ENCODE results near the gene CAPN5.

CAPN5 gene

DNA sequence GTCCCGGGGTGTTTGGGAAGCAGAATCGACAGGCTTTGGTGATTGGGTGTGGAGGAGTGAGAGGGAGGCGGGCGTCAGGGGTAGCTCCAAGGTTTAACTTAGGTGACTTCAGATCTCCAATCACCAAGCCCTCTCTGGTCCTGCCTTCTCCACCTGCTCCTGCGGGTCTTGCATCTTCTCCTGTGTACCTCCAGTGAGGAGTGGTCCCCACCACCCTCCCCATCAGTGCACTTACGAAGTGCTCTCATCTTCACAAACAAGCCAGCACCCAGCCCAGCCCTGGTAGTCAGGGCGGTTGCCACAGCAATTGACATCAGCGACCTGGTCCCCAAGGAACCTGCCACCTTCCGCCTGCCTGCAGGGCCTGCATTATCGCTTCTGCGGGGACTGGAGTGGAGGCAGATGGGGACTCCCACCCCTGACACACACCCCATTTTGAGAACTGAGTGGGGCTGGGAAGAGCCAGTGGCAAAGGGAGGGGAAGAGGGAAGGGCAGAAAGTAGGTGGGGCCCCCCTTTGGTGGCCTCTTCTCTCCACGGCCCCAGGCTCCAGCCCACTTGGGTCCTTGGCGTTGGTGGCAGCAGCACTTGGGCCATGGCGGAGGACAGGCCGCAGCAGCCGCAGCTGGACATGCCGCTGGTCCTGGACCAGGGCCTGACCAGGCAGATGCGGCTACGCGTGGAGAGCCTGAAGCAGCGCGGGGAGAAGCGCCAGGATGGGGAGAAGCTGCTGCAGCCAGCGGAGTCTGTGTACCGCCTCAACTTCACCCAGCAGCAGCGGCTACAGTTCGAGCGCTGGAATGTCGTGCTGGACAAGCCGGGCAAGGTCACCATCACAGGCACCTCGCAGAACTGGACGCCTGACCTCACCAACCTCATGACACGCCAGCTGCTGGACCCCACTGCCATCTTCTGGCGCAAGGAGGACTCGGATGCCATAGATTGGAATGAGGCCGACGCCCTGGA lies 35.8 kb downstream of the CAPN5 start, which contains the start of gene OMP:
TSS of gene OMP (plus strand) at position 595 of the 965 bp plus-strand sequence. CDS start at position 595, 0 bp downstream.
- no peak for FAIRE-seq

DNA sequence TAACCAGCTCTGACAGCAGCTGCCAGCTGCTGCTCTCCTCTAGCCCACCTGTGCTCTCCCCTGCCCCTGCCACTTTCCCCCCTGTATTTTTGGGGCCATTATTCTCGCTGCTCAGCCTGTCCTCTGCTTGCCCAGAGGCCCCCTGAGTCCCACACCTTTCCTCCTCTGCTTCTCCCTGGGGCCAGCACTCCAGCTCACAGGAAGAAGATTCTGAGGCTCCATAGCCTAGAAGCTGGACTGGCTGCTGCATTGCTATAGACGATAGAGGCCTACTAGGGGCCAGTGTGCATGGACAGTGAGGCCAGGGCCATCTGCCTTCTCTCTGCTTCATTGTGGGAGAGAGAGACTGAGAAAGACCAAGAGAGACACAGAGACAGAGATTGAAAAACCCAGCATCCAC lies 36.5 kb downstream of the CAPN5 start:
- no peak for FAIRE-seq

DNA sequence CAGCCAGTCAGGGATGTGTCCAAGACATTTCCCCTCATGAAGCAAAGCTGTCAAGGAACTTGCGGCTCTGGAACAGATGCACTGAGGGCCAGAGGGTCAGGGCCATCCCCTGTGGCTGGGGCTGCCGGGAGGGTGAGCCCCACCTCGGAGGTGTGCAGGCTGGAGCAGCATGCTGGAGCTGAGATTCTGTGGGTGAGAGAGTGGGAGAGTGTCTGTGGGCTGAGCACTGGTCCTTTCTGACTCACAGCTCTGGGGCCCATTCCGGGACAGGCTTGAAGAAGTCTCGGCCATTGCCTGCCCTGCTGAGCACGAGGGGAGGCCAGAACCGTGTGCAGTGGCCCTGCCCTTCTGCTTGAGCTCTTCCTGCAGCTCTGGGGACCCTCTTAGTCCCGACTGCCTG lies 38.0 kb downstream of the CAPN5 start:
- no peak for FAIRE-seq

DNA sequence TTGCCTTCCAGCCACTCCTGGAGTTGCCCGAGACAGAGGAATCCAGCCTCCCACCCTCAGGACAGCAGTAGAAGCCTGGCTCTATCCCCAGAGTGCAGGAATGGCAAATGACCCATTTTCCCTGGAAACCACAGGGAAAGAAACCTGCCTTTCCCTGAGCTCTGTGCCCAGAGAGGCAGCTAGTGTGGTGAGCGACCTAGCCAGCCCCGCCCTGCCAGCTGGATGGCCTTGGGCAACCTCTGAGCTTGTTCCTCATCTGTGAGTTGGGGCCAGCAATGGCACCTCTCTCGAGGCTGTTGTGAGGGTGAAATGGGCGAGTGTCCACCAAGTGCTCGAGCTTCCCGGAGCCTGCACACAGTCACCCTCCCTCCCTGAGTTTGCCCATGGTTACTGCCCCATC lies 39.5 kb downstream of the CAPN5 start:
- FAIRE-seq: no peak

DNA sequence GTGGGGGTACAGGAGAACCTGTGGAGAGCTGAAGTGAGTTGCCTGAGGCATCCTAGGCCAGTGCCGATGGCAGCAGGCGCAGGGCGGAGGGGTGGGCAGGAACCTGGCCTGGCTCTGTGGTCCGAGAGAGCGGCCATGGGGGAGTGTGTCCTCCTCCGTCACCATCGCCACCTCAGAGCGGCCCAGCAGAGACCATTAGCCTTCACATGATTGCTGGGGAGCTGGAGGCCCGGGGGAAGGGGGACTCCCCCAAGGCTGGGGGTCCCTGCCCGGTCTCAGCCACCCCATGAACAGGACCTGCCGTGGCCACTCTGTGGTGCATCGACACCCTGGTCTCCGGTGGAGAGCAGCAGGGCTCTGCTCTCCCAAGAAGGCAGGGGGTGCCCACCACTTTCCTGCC lies 40.0 kb downstream of the CAPN5 start:
- FAIRE-seq: no peak

DNA sequence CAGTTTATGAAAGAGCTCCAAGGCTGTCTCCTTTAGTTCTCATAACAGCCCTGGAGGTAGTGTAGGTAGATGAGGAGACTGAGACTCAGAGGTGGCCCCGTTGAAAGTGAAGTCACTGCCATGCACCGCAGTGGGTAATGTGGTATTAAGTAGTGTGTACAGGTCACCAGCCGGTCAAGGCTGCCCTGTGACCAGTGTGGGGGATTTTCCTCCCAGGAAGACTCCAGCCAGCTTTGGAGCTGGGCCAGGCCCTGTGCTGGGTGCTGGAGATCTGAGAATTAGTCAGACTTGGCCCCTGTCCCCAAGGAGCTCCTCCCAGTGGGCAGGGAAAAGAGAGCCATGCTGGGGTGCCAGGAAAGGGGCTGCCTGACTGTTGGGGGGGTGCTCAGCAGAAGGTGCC lies 41.2 kb downstream of the CAPN5 start:
- FAIRE-seq: no peak

DNA sequence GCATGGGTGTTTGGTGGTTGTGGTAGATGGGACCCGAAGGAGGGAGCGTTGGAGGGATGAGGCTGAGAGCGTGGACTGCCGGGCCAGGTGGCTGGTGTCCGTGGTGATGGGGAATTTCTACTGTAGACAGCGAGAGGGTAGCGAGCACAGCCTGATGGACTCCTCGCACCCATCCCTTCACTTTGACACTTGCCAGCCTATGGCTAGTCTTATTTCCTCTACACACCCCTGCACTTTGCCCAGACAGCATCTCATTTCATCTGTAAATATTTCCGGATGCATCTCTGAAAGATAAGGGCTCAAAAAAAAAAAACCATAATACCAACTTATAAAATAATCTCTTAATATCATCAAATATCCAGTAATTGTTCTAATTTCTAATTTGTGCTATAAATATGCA lies 41.7 kb downstream of the CAPN5 start:
- no peak for FAIRE-seq

DNA sequence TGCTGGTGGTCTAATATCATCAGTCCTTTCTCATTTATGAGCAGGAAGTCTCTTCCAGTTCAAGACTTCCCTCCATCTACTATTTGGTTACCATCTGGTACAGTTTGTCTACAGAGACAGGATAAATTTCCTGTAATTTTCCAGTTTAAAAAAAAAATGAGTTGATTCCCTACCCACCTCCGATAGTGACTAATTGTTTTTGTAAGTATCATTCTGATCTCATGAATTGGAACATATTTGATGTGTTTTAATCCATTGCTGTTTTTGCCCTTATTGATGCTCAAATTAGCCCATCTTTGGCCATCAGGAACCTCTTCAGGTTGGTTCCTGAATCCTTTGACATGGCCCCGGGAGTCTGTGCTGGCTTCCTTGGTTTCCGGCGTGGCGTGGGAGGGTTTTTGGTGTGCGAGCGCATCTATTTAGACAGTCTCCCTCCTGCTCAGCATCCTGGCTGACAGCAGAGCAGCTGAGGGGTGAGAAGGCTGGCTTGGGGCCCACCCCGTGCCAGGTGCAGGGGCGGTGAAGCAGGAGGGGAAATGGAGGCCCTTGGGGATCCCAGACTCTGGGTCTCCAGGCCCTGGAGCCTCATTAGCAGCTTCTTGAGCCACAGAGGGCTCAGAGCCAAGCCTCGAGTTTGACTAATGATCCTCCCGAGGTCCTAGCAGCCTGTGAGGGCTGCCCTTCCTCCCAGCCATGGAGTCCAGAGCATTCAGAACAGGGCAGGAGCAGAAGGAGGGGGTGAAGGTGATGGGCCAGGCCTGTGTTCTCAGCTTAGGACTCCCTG lies 42.7 kb downstream of the CAPN5 start:
- FAIRE-seq: no peak

DNA sequence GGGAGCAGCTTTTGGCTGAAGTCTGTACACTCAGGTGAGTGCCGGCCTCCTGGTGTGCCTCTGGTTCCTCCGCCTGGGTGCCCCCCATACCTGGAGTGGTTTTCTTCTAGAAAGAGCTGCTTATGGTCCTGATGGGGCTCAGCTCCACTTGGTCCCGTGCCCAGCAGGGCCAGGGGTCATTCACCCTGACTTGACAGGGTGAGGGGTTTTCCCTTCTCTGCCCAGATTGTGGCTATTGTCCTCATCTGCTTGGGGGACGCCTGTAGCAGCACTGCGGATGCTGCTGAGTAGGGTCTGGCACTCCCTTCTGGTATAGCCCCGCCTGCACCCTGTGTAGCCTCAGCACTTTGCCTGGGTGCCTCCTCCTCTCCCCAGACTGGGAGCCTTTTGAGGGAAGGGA lies 44.1 kb downstream of the CAPN5 start:
- FAIRE-seq: no peak

DNA sequence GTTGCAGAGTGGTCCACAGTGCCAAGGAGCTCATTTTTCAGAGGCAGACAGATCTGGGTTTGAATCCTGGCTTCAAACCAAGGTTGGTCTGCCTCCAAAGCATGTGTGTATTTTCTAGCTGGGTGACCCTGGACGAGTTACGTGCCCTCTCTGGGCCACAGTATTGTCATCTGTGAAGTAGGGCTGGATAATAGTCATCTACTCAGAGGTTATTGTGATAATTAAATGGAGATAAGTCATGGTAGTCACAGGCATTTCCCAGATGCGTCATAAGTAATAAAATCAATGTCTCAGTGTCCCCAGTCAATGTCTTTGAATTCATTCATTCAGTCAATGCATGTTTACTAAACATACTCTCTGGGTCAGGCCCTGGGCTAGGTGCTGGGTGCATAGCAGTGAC lies 44.5 kb downstream of the CAPN5 start:
- FAIRE-seq: no peak

DNA sequence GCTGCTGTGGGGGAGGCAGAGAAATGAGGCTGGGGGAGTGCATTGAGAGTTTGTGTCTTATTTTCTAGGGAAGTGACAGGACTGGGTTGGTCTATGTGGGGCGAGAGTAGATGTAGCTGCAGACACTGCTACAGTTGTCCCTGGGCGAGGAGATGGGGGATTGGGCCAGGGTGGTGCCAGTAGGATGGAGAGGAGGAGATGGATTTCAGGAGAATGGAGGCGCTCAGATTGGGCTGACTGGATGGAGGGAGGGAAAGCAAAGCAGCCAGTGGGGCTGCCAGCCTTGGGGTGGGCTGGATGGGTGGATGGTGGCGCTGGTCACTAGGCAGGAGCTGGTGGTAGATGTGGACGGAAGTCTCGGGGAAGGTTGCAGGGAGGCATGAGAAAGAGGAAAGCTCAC lies 45.2 kb downstream of the CAPN5 start:
- FAIRE-seq: no peak

DNA sequence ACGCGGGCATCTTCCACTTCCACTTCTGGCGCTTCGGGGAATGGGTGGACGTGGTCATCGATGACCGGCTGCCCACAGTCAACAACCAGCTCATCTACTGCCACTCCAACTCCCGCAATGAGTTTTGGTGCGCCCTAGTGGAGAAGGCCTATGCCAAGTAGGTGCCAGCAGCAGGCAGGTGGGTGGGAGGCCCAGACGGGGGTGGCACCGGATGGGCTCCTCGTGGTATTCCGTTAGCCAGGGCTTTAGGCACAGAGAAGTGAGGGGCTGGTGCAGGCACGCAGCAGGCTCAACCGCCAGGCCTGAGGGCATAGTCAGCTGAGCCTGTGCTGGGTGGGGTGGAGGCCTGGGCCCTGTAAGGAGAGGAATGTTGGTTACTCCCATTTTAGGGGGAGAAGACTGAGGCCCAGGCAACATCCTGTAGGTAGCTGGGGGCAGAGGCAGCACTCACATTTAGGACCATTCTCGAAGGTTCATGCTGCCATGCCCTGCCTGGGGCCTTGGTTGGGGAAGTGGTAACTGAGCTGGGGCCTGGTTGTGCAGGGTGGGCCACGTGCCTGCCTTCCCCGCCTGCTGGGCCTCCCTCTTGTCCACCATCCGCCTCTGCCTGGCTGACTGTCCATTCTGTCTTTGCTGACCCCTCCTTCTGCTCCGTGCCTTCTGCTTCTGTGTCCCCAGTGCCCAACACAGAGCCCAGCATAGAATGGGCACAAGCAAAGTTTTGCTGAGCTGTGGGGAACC lies 46.0 kb downstream of the CAPN5 start:
- FAIRE-seq: no peak

DNA sequence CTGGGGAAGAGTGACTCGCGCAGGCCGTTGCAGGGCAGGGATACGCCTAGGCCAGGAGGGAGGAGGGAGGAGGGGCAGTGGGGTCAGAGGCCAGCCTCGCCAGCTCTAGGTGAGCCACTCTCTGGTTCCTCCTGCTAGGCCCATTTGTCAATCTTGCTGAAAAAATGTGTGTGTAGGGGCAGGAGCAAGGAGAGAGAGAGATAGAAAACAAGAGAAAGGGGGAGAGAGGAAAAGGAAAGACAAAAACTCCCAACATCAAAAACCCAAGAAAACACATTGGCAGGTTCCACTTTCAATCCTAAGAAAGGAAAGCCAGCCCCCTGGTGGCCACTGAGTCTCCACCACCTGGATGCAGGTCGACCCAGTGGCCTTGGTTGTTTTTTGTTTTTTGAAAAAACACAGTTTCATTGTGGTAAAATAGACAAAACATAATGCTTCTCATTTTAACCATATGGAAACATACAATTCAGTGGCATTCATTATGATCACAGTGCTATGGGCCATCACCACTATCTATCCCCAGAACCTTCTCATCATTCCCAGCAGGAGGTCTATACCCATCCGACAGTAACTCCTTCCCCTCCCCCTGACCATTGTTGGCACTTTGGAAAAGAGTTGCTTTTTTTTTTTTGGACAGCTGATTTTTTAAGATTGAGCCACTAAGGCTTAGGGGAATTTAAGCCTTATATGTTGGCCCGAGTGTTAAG lies 46.8 kb downstream of the CAPN5 start:
- FAIRE-seq: no peak

DNA sequence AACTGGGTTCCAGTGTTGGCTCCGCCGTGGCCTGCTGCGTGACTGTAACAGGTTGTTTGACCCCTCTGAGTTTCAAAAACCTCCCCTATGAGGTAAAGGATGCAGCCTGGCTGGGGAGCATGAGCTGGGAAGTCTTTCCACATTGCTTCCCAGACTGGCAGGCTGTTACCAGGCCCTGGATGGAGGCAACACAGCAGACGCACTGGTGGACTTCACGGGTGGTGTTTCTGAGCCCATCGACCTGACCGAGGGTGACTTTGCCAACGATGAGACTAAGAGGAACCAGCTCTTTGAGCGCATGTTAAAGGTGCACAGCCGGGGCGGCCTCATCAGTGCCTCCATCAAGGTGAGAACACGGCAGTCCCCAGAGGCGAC lies 47.3 kb downstream of the CAPN5 start:
- FAIRE-seq: no peak

DNA sequence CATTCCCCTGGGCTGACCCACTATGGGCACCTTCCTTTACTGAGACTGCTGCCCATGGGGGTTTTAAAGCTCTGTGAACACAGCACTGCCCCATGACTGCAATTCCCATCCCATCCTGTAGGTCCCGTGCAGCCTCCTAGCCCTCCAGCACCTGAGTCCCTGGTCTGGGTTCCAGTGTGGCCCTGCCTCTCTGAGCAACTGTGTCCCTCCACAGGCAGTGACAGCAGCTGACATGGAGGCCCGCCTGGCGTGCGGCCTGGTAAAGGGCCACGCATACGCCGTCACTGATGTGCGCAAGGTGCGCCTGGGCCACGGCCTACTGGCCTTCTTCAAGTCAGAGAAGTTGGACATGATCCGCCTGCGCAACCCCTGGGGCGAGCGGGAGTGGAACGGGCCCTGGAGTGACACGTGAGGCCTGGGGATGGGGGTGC lies 48.4 kb downstream of the CAPN5 start:
- no peak for FAIRE-seq

DNA sequence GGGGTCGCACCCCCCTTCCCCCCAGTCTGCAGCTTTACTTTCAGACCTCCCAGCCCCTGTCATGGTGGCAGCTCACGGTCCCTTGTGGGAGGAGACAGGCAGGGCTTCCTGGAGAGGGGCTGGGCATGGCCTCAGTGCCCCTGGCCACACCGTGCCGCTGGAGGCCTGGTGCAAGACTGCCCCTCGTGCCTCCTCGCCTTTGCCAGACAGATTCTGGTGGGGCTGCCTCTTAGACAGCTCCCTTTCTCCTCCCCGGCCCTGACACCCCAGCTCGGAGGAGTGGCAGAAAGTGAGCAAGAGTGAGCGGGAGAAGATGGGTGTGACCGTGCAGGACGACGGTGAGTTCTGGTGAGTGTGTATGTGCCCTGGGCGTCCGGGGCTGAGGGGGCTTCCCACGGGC lies 49.2 kb downstream of the CAPN5 start:
- no peak for FAIRE-seq

DNA sequence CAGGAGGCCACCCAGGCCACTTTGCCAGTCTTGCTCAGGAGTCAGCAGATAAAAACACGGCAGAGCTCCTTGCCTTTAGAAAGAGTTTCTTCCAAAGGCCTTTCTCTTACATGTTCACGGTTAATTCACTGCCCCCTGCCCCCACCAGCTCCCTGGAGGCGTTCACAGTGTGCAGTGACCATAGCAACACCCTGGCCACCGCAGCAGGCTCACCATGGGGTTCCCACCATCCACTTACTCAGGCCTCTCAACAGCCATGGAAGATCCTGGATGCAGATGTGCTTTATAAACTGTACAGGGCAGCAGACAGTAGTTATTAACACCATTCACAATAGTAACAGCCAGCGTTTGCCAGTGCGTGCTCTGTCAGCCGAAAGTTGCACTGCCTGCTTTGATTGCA lies 50.7 kb downstream of the CAPN5 start:
- FAIRE-seq: no peak

DNA sequence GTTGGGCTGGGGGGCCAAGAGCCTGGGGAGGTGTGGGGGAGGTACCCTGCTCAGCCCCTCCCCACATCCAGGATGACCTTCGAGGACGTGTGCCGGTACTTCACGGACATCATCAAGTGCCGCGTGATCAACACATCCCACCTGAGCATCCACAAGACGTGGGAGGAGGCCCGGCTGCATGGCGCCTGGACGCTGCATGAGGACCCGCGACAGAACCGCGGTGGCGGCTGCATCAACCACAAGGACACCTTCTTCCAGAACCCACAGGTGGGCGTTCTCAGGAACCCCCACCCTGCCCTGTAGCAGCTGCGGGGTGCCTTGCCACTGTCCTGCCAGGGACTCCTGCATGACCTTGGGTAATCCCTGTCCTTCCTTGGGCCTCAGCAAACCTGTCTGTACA lies 51.3 kb downstream of the CAPN5 start:
- FAIRE-seq: no peak

DNA sequence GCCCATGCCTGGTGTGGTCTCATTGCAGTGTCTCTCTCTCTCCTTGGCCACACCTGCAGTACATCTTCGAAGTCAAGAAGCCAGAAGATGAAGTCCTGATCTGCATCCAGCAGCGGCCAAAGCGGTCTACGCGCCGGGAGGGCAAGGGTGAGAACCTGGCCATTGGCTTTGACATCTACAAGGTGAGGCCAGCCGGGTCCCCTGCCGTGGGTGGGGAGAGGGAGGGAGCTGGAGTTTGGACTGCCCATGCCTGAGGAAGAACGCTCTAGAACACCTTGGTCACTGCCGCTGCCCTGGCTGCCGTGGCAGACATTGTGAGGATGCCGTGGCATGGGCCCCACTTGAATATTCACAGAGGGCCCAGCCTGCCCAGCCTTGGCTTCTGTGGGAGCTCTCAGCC lies 52.2 kb downstream of the CAPN5 start:
- FAIRE-seq: no peak

DNA sequence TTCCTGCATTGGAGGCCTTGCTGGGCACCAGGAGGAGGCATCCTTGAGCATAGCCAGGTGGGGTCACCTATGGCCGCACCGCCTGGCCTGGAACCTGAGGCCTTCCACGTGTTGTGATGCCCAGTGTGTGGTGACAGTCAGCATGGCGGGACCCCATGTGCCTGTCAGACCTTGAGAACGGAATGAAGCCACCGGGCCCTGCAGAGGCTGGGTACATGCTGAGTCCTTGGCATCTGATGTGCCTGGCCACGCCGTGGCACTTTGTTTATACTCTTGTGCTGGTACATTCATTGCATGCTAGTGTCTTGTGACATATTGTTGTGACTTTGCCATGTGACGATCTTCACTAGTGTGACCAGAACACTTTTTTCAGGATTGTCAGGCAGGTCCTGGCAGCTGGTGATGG lies 52.8 kb downstream of the CAPN5 start:
- FAIRE-seq: no peak

DNA sequence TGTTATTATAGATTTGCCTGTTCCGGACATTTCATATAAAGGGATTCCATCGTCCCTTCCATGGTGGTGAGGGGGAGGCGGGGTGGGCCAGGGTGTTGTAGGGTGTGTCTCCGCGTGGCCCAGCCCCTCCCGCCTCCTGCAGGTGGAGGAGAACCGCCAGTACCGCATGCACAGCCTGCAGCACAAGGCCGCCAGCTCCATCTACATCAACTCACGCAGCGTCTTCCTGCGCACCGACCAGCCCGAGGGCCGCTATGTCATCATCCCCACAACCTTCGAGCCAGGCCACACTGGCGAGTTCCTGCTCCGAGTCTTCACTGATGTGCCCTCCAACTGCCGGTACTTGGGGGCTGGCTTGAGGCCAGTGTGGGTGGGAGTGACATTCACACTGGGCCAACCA lies 53.8 kb downstream of the CAPN5 start:
- no peak for FAIRE-seq

DNA sequence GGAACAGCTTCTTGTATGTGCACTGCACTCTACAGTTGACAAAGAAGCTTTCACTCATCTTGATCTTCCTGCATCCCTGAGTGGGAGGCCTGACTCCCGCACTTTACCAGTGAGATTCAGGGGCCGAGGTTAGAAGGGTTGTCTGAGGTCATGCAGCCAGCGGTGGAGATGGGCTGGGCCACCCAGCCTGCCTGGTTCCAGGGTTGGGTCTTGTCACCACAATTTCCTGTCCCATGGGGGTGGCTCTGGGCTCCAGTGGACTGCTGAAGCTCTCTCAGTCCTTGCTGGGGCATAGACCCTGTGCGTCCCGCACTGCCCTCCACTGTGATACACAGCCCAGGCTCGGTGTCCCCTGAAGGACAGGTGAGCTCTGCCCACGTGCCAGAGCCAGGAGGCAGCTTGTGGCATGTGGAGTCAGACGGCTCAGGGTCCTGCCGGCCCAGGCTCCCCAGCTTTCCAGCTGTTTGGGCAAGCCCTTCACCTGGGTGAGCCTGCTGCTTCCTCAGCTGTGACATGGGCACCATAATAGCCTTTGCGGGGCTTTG lies 54.4 kb downstream of the CAPN5 start:
- FAIRE-seq: no peak

Data from G401.6 (cell line).